Stimulated activated CD4-positive, alpha-beta T cell treated with anti-CD3 and anti-CD28 coated beads, Interleukin-15, amount 100 ng/mL, for 1 hour (primary cell): ENCODE results near the gene RIMS4.

ENCODE experiments used
- DNase-seq, 2 donors: peaks; one replicate each; pipeline ENCODE4 v3.0.0-alpha.2; 2020; ENCODE audit warnings: low read depth in 1 of 2, low spot score in 1 of 2

The RIMS4 gene

GRCh38 chr20:44723391-44723790 lies 87.0 kb downstream of the RIMS4 start:
- DNase-seq: no peak

- DNase-seq: no peak
These were observed 87.4 kb downstream of the RIMS4 start for GRCh38 chr20:44722990-44723389.

GRCh38 chr20:44721785-44722054 lies 88.6 kb downstream of the RIMS4 start:
- DNase-seq: no peak

- no peak for DNase-seq
These were observed 89.2 kb downstream of the RIMS4 start for GRCh38 chr20:44720997-44721784.

- DNase-seq: no peak
These were observed 89.7 kb downstream of the RIMS4 start for GRCh38 chr20:44720621-44720996.

GRCh38 chr20:44719841-44720240 lies 90.5 kb downstream of the RIMS4 start:
- DNase-seq: no peak

- no peak for DNase-seq
These were observed 92.4 kb downstream of the RIMS4 start for GRCh38 chr20:44717986-44718385.

- no peak for DNase-seq
These were observed 93.8 kb downstream of the RIMS4 start for GRCh38 chr20:44716309-44717106.

- no peak for DNase-seq
These were observed 94.6 kb downstream of the RIMS4 start for GRCh38 chr20:44715499-44716308.

- DNase-seq: no peak
These were observed 95.4 kb downstream of the RIMS4 start, which contains the start of gene CCN5 for GRCh38 chr20:44714701-44715498. CCN5 (plus strand) TSS chr20:44715369; CDS start chr20:44715391, 22 bp downstream.

GRCh38 chr20:44714102-44714700 lies 96.1 kb downstream of the RIMS4 start:
- DNase-seq: no peak

GRCh38 chr20:44711237-44711636 lies 99.1 kb downstream of the RIMS4 start:
- no peak for DNase-seq

- no peak for DNase-seq
These were observed 100.5 kb downstream of the RIMS4 start for GRCh38 chr20:44709797-44710196.

- no peak for DNase-seq
These were observed 101.0 kb downstream of the RIMS4 start for GRCh38 chr20:44709380-44709779.

GRCh38 chr20:44707018-44707579 lies 103.2 kb downstream of the RIMS4 start:
- DNase-seq: no peak

GRCh38 chr20:44706301-44707017 lies 103.9 kb downstream of the RIMS4 start:
- DNase-seq: no peak

GRCh38 chr20:44705364-44706094 lies 104.8 kb downstream of the RIMS4 start:
- no peak for DNase-seq

- DNase-seq: no peak
These were observed 105.8 kb downstream of the RIMS4 start for GRCh38 chr20:44704551-44704971.

- DNase-seq: no peak
These were observed 106.3 kb downstream of the RIMS4 start for GRCh38 chr20:44703956-44704488.
